Trophoblast cell (in vitro differentiated cells and primary cell): ENCODE results near the gene PIK3CB.

Experiments
- DNase-seq, 2 donors: peaks; one replicate each; pipeline ENCODE4 v3.0.0-alpha.2; 2016
- H2AFZ ChIP-seq: 2 replicates; pipeline ENCODE4 v1.6.1; 2013; ENCODE audit warnings: low read length, moderate library complexity, mild to moderate bottlenecking; ENCODE audit not compliant: insufficient read depth, poor library complexity
- H2AK5ac ChIP-seq: 2 replicates; pipeline ENCODE4 v1.6.1; 2013; ENCODE audit warnings: mild to moderate bottlenecking, low read length
- H2BK120ac ChIP-seq: 2 replicates; pipeline ENCODE4 v1.6.1; 2013; ENCODE audit warnings: low read length, mild to moderate bottlenecking, moderate library complexity; ENCODE audit not compliant: insufficient read depth, poor library complexity
- H2BK12ac ChIP-seq: 2 replicates; pipeline ENCODE4 v1.6.1; 2013; ENCODE audit warnings: mild to moderate bottlenecking, low read length, moderate library complexity
- H2BK5ac ChIP-seq: 2 replicates; pipeline ENCODE4 v1.6.1; 2013; ENCODE audit warnings: low read length, low read depth, moderate library complexity, mild to moderate bottlenecking; ENCODE audit not compliant: poor library complexity
- H3K14ac ChIP-seq: 2 replicates; pipeline ENCODE4 v1.6.1; 2013; ENCODE audit warnings: mild to moderate bottlenecking, low read length
- H3K18ac ChIP-seq: 2 replicates; pipeline ENCODE4 v1.6.1; 2013; ENCODE audit warnings: mild to moderate bottlenecking, low read length
- H3K23ac ChIP-seq: 2 replicates; pipeline ENCODE4 v1.6.1; 2013; ENCODE audit warnings: low read length
- H3K27ac ChIP-seq: 2 replicates; pipeline ENCODE4 v1.5.1; 2013; ENCODE audit warnings: low read depth, mild to moderate bottlenecking, inconsistent platforms, low read length, moderate library complexity
- H3K27me3 ChIP-seq: 2 replicates; pipeline ENCODE4 v1.6.1; 2013; ENCODE audit warnings: inconsistent platforms, mild to moderate bottlenecking, low read length, moderate library complexity; ENCODE audit not compliant: insufficient read depth
- H3K36me3 ChIP-seq, 2 experiments: 1 replicate in 1 of 2; 2 replicates in 1 of 2; pipeline ENCODE4 v1.6.1; 2013; ENCODE audit warnings: low read length in 2 of 2, mild to moderate bottlenecking in 2 of 2, moderate library complexity in 1 of 2; ENCODE audit not compliant: insufficient read depth in 2 of 2, control insufficient read depth in 1 of 2
- H3K4ac ChIP-seq: 2 replicates; pipeline ENCODE4 v1.6.1; 2013; ENCODE audit warnings: low read depth, mild to moderate bottlenecking, low read length, moderate library complexity
- H3K4me1 ChIP-seq, 2 experiments: 1 replicate in 1 of 2; 2 replicates in 1 of 2; pipeline ENCODE4 v1.6.1; 2013; ENCODE audit warnings: low read length in 2 of 2, mild to moderate bottlenecking in 2 of 2, moderate library complexity in 1 of 2; ENCODE audit not compliant: insufficient read depth in 2 of 2, control insufficient read depth in 1 of 2
- H3K4me2 ChIP-seq: 2 replicates; pipeline ENCODE4 v1.6.1; 2013; ENCODE audit warnings: inconsistent platforms, mild to moderate bottlenecking, low read length, moderate library complexity
- H3K4me3 ChIP-seq: 2 replicates; pipeline ENCODE4 v1.5.1; 2013; ENCODE audit warnings: mild to moderate bottlenecking, low read depth, low read length, inconsistent platforms
- H3K79me1 ChIP-seq: one replicate; pipeline ENCODE4 v1.6.1; 2013; ENCODE audit warnings: low read length
- H3K79me2 ChIP-seq: 2 replicates; pipeline ENCODE4 v1.6.1; 2013; ENCODE audit warnings: low read length, mild to moderate bottlenecking; ENCODE audit not compliant: control insufficient read depth, insufficient read depth, poor library complexity
- H3K9ac ChIP-seq: 2 replicates; pipeline ENCODE4 v1.6.1; 2013; ENCODE audit warnings: mild to moderate bottlenecking, low read length
- H3K9me3 ChIP-seq: 2 replicates; pipeline ENCODE4 v1.6.1; 2013; ENCODE audit warnings: low read depth, mild to moderate bottlenecking, control low read depth, inconsistent platforms, low read length; ENCODE audit not compliant: insufficient read depth
- H4K12ac ChIP-seq: 2 replicates; pipeline ENCODE4 v1.6.1; 2013; ENCODE audit warnings: low read depth, mild to moderate bottlenecking, low read length, moderate library complexity
- H4K8ac ChIP-seq: 2 replicates; pipeline ENCODE4 v1.6.1; 2013; ENCODE audit warnings: low read depth, mild to moderate bottlenecking, low read length, moderate library complexity
- H4K91ac ChIP-seq: one replicate; pipeline ENCODE4 v1.6.1; 2013; ENCODE audit warnings: low read depth, mild to moderate bottlenecking, low read length, moderate library complexity
- WGBS: extraction: QIAGEN DNeasy Blood & Tissue Kit; methylation state at CpG from one replicate; pipeline ENCODE4 v1.1.7; 2013; ENCODE audit warnings: missing lambda C conversion rate; ENCODE audit not compliant: insufficient read length, insufficient coverage; ENCODE audit errors: extremely low coverage; 5-methylcytosine and 5-hydroxymethylcytosine counted together

The PIK3CB gene

GRCh38 chr3:138875754-138876664 lies 41.3 kb upstream of the PIK3CB start:
- Histone ChIP-seq H3K9ac (no peak overlapping the region), H3K9me3 (no peaks in the 10 kb centered on the region), H3K18ac (no peak overlapping the region), H3K27ac (no peak overlapping the region), H3K4me1 (no peaks in the 10 kb centered on the region), H2AFZ (no peak overlapping the region), H3K79me2 (no peaks in the 10 kb centered on the region), H3K14ac (no peak overlapping the region), H3K79me1 (no peaks in the 10 kb centered on the region), H3K36me3 (no peaks in the 10 kb centered on the region), H2BK12ac (no peak overlapping the region), H4K8ac (no peak overlapping the region), H2AK5ac (no peak overlapping the region), H3K4me2 (no peak overlapping the region), H3K4me3 (no peak overlapping the region), H3K23ac (no peak overlapping the region), H3K4ac (no peak overlapping the region), H4K91ac (no peak overlapping the region), H4K12ac (no peak overlapping the region), H2BK120ac (no peak overlapping the region), H2BK5ac (no peak overlapping the region), H3K27me3 (no peaks in the 10 kb centered on the region)
- WGBS = no CpG with 5 or more reads among the region's 12 CpGs
- DNase-seq = peak; percentile 89 to 97

GRCh38 chr3:138875096-138875753 lies 40.5 kb upstream of the PIK3CB start:
- Histone ChIP-seq H3K4ac (no peak overlapping the region), H4K91ac (no peak overlapping the region), H3K27ac (no peak overlapping the region), H3K9me3 (no peaks in the 10 kb centered on the region), H3K23ac (no peak overlapping the region), H3K4me1 (no peaks in the 10 kb centered on the region), H3K36me3 (no peaks in the 10 kb centered on the region), H3K18ac (no peak overlapping the region), H2AK5ac (no peak overlapping the region), H4K8ac (no peak overlapping the region), H3K9ac (no peak overlapping the region), H3K79me1 (no peaks in the 10 kb centered on the region), H2BK5ac (no peak overlapping the region), H2BK12ac (no peak overlapping the region), H2BK120ac (no peak overlapping the region), H3K27me3 (no peaks in the 10 kb centered on the region), H4K12ac (no peak overlapping the region), H2AFZ (no peak overlapping the region), H3K79me2 (no peaks in the 10 kb centered on the region), H3K4me3 (no peak overlapping the region), H3K14ac (no peak overlapping the region), H3K4me2 (no peak overlapping the region)
- WGBS = no CpG with 5 or more reads among the region's 6 CpGs
- DNase-seq = peak; percentile 67 to 84

- H3K36me3 ChIP-seq = no peaks in the 10 kb centered on the region
Measured at GRCh38 chr3:138873471-138874278, 38.9 kb upstream of the PIK3CB start.

DNA sequence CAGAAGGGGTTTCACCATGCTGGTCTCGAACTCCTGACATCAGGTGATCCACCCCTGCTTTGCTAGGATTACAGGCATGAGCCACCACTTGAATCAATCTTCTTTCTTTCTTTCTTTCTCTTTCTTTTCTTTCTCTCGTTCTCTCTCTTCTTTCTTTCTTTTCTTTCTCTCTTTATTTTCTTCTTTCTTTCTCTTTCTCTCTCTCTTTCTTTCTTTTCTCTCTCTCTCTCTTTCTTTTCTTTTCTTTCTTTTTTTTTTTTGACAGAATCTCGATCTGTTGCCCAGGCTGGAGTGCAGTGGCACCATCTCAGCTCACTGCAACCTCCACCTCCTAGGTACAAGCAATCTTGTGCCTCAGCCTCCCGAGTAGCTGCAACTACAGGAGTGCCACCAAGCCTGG lies 37.9 kb upstream of the PIK3CB start:
- no CpG with 5 or more reads among the region's 4 CpGs for WGBS
- no peak overlapping the region for H3K4ac ChIP-seq

More at GRCh38 chr3:138873471-138874278, 38.9 kb upstream of the PIK3CB start:
- no peak overlapping the region for H3K4ac ChIP-seq
- H3K14ac ChIP-seq = no peak overlapping the region
- no CpG with 5 or more reads among the region's 10 CpGs for WGBS
- H3K79me2 ChIP-seq = no peaks in the 10 kb centered on the region
- H3K18ac ChIP-seq = no peak overlapping the region
- no peak overlapping the region for H2BK5ac ChIP-seq
- no peak overlapping the region for H3K27ac ChIP-seq
- H3K23ac ChIP-seq = no peak overlapping the region
- H4K12ac ChIP-seq = no peak overlapping the region
- no peak overlapping the region for H3K4me3 ChIP-seq
- H4K8ac ChIP-seq = no peak overlapping the region
- H2BK12ac ChIP-seq = no peak overlapping the region
- no peak overlapping the region for H3K4me2 ChIP-seq
- no peaks in the 10 kb centered on the region for H3K9me3 ChIP-seq
- no peaks in the 10 kb centered on the region for H3K79me1 ChIP-seq
- no peaks in the 10 kb centered on the region for H3K4me1 ChIP-seq
- H3K27me3 ChIP-seq = no peaks in the 10 kb centered on the region
- no peak overlapping the region for H2AK5ac ChIP-seq
- H4K91ac ChIP-seq = no peak overlapping the region
- no peak overlapping the region for H2BK120ac ChIP-seq
- H2AFZ ChIP-seq = no peak overlapping the region
- no peak overlapping the region for H3K9ac ChIP-seq
- peak; percentile 68 to 88 for DNase-seq

More for the DNA sequence above, 37.9 kb upstream of the PIK3CB start:
- no peaks in the 10 kb centered on the region for H3K9me3 ChIP-seq
- no peak overlapping the region for H3K18ac ChIP-seq
- H3K23ac ChIP-seq = no peak overlapping the region
- no peaks in the 10 kb centered on the region for H3K27me3 ChIP-seq
- no peak overlapping the region for H4K8ac ChIP-seq
- no peak overlapping the region for H3K14ac ChIP-seq
- no peak overlapping the region for H3K27ac ChIP-seq
- no peaks in the 10 kb centered on the region for H3K4me1 ChIP-seq
- no peaks in the 10 kb centered on the region for H3K79me2 ChIP-seq
- H2AFZ ChIP-seq = no peak overlapping the region
- H2BK5ac ChIP-seq = no peak overlapping the region
- no peak overlapping the region for H4K12ac ChIP-seq
- no peak overlapping the region for H2BK12ac ChIP-seq
- no peaks in the 10 kb centered on the region for H3K36me3 ChIP-seq
- no peak overlapping the region for H2BK120ac ChIP-seq
- H3K79me1 ChIP-seq = no peaks in the 10 kb centered on the region
- no peak overlapping the region for H3K4me2 ChIP-seq
- H2AK5ac ChIP-seq = no peak overlapping the region
- H3K4me3 ChIP-seq = no peak overlapping the region
- H4K91ac ChIP-seq = no peak overlapping the region
- no peak overlapping the region for H3K9ac ChIP-seq
- DNase-seq = no peak
